AG10803 (cell line): Measurements from ENCODE around the gene PHF20.

Experiments
- DNase-seq: peaks from one replicate; pipeline ENCODE4 v3.0.0; 2010; ENCODE audit warnings: low read depth
- H3K4me3 ChIP-seq: 2 replicates; pipeline ENCODE4 v1.5.1; 2011; ENCODE audit warnings: mild to moderate bottlenecking, low read length, control low read depth
- CTCF ChIP-seq: conservative IDR thresholded peaks from 2 replicates; pipeline ENCODE4 v1.5.1; 2011; ENCODE audit warnings: mild to moderate bottlenecking, low read length, control low read depth, inconsistent platforms

Gene PHF20

GRCh38 chr20:35730583-35731468 lies 41.0 kb upstream of the PHF20 start:
- no peak for TF ChIP-seq CTCF
- no peak for DNase-seq
- H3K4me3 ChIP-seq: no peak overlapping the region

GRCh38 chr20:35731469-35731788 lies 40.4 kb upstream of the PHF20 start:
- no peak for DNase-seq
- no peak overlapping the region for H3K4me3 ChIP-seq
- TF ChIP-seq CTCF: no peak

DNA sequence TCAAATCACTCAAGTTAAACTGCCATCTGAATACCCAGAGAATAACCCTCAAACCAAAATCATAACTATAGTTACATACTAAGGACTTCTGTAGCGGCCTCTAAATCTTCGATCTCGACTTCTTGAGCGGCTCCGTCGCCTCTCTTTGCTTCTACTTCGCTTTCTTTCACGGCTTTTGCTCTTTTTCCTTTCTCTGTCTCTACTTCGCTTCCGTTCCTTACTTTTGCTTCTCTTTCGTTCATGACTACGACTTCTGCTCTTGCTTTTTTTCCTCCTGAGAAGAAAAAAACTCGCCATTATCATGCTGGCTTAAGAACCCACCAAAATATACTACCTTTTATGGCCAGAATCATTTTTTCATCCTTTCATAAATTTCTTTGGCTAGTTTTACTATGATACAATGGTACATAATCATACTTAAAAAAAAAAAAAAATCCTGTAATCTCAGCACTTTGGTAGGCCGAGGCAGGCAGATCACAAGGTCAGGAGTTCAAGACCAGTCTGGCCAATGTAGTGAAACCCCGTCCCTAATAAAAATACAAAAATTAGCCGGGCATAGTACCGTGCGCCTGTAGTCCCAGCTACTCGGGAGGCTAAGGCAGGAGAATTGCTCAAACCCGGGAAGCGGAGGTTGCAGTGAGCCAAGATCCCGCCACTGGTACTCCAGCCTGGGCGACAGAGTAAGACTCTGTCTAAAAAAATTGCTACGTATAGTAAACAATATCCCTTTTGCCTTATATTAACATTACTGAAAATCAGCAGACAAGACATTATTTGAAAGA lies 39.8 kb upstream of the PHF20 start:
- no peak for TF ChIP-seq CTCF
- DNase-seq: no peak
- H3K4me3 ChIP-seq: no peak overlapping the region

DNA sequence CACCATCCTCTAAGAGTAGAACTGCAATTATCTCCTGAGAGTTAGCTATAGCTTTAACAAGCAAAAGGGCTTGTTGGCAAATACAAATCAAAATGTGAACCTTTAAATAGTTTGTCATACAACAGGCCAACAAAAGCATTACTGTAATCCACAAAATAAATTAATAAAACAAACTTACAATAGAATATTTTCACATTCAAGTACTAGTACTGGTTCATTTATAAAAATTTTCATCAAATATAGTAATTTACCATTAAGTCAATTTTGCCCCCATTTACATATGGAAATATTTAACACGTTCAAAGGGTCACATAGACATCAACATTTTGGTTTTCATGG lies 39.2 kb upstream of the PHF20 start:
- DNase-seq: no peak
- H3K4me3 ChIP-seq: no peak overlapping the region
- no peak for TF ChIP-seq CTCF

DNA sequence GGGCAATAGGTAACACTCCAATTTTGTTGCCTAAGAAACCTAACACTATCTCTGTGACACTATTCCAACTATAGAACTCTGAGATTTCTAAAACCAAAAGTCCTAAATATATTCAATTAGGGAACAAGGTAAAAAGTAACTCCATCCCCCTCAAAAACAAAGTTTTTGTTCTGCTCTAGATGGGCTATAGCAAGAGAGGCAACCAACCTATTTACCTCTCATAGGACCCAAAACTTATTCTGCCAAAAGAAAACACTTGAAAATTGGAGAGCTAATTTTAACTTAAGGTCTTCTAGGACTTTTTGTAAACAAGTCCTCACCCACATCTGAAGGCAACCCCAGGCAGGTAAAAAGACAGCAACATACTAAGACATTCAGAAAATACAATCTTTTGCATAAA lies 37.4 kb upstream of the PHF20 start:
- H3K4me3 ChIP-seq: no peak overlapping the region
- no peak for TF ChIP-seq CTCF
- DNase-seq: no peak

DNA sequence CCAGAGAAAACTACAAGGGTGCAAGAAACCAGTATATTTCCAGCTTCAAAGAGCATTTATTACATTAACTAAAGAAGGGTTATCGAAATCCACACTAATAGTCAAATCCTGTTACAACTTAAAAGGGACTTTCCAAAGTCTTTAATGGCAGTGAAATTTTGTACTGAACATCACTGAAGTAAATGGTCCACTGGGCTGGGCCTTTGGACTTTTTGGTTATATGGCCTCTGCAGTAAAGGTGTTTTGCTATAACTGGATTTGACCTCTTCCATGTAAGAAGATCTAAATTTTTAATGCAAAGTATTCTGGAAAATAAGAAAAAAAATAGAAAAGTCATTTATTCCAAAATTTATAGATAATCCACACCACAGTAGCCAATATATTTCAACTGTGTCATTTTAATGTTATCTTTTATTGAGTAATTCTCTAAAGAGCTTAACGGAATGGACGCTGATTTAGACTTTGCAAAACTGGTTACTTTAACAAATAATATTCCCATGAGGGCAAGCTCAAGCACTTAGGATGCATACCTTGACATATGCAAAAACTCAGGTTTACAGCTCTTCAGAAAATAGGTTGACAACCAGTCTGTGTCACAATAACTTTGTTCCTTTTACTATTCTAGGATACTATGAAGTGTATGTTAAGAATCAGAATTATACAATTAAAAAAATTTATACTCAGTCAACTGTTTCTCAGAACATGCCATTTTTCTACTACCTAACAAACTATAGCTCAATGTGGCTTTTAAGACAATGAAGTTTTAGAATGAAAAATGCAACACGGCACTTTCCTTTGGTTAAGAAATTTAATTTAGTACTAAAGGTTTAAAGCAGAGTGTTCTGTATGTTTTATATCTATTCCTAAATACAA lies 36.8 kb upstream of the PHF20 start:
- no peak for DNase-seq
- no peak for TF ChIP-seq CTCF
- no peak overlapping the region for H3K4me3 ChIP-seq
